HepG2 (cell line): ENCODE results near the gene KIAA1328.

Experiments
- DR1 ChIP-seq: sonication (generic); formaldehyde crosslinking; IDR thresholded peaks from 2 replicates; pipeline ENCODE4 v1.8.0; 2021; ENCODE audit warnings: mild to moderate bottlenecking, missing genetic modification reagents, inconsistent platforms
- EZH2 ChIP-seq: conservative IDR thresholded peaks from 2 replicates; pipeline ENCODE4 v1.6.1; 2012; ENCODE audit warnings: mild to moderate bottlenecking, low read depth, low read length, moderate library complexity
- FOSL1 ChIP-seq: sonication (generic); formaldehyde crosslinking; IDR thresholded peaks from 2 replicates; pipeline ENCODE4 v1.9.0; 2021; ENCODE audit warnings: missing genetic modification reagents, borderline replicate concordance
- KDM4B ChIP-seq: sonication (generic); formaldehyde crosslinking; IDR thresholded peaks from 2 replicates; pipeline ENCODE4 v1.4.0; 2020; ENCODE audit warnings: missing genetic modification reagents
- NFIC ChIP-seq: IDR thresholded peaks from 2 replicates; pipeline ENCODE4 v1.6.1; 2012; ENCODE audit warnings: mild to moderate bottlenecking, low read length, inconsistent platforms
- NFYB ChIP-seq: sonication (generic); formaldehyde crosslinking; IDR thresholded peaks from 2 replicates; pipeline ENCODE4 v1.4.0; 2020; ENCODE audit warnings: missing genetic modification reagents
- SMC3 ChIP-seq: IDR thresholded peaks from 2 replicates; pipeline ENCODE4 v1.6.1; 2011; ENCODE audit warnings: low read length, improper control_type of control experiment
- TGIF2 ChIP-seq: IDR thresholded peaks from 2 replicates; pipeline ENCODE4 v1.6.1; 2016; ENCODE audit warnings: control low read depth, missing compliant biosample characterization
- ZNF354B ChIP-seq: sonication (generic); formaldehyde crosslinking; IDR thresholded peaks from 2 replicates; pipeline ENCODE4 v1.8.0; 2022; ENCODE audit warnings: mild to moderate bottlenecking, missing genetic modification reagents
- ZNF816 ChIP-seq: sonication (generic); formaldehyde crosslinking; IDR thresholded peaks from 2 replicates; pipeline ENCODE4 v1.8.0; 2022; ENCODE audit warnings: missing genetic modification reagents, mild to moderate bottlenecking, borderline replicate concordance
- TF ChIP-seq, protein P1 (sequence below): sonication (generic); formaldehyde crosslinking; IDR thresholded peaks from 2 replicates; pipeline ENCODE4 v1.4.0; 2020; ENCODE audit warnings: missing genetic modification reagents
- TF ChIP-seq, protein P2 (sequence below): sonication (generic); formaldehyde crosslinking; IDR thresholded peaks from 2 replicates; pipeline ENCODE4 v1.5.0; 2020; ENCODE audit warnings: mild to moderate bottlenecking, missing genetic modification reagents, moderate library complexity
- TF ChIP-seq, protein P3 (sequence below): sonication (generic); formaldehyde crosslinking; IDR thresholded peaks from 2 replicates; pipeline ENCODE4 v1.4.0; 2020; ENCODE audit warnings: missing genetic modification reagents, mild to moderate bottlenecking, borderline replicate concordance
- TF ChIP-seq, protein P4 (sequence below): sonication (generic); formaldehyde crosslinking; IDR thresholded peaks from 2 replicates; pipeline ENCODE4 v1.4.0; 2020; ENCODE audit warnings: mild to moderate bottlenecking, missing genetic modification reagents

DNA sequence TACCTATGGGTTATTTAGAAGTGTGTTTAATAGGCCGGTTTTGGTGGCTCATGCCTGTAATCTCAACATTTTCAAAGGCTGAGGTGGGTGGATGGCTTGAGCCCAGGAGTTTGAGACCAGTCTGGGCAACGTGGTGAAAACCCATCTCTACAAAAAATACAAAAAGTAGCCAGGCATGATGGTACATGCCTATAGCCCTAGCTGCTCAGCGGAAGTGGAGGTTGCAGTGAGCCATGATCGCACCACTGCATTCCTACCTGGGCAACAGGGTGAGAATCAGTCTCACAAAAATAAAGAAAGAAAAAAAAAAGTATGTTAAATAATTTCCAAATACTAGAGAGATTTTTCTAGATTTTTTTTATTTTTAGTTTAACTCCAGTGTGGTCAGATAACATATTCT is 316.0 kb downstream of the KIAA1328 start:
- TF ChIP-seq, protein P1, sequence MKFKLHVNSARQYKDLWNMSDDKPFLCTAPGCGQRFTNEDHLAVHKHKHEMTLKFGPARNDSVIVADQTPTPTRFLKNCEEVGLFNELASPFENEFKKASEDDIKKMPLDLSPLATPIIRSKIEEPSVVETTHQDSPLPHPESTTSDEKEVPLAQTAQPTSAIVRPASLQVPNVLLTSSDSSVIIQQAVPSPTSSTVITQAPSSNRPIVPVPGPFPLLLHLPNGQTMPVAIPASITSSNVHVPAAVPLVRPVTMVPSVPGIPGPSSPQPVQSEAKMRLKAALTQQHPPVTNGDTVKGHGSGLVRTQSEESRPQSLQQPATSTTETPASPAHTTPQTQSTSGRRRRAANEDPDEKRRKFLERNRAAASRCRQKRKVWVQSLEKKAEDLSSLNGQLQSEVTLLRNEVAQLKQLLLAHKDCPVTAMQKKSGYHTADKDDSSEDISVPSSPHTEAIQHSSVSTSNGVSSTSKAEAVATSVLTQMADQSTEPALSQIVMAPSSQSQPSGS (CRISPR knock-in tag), result no peak
- TF ChIP-seq KDM4B (no peak), SMC3 (no peak), DR1 (CRISPR knock-in tag) (no peak), NFYB (CRISPR knock-in tag) (no peak), ZNF816 (no peak), EZH2 (no peak), TGIF2 (no peak), NFIC (no peak), FOSL1 (CRISPR knock-in tag) (no peak), ZNF354B (no peak)
- TF ChIP-seq, protein P2, sequence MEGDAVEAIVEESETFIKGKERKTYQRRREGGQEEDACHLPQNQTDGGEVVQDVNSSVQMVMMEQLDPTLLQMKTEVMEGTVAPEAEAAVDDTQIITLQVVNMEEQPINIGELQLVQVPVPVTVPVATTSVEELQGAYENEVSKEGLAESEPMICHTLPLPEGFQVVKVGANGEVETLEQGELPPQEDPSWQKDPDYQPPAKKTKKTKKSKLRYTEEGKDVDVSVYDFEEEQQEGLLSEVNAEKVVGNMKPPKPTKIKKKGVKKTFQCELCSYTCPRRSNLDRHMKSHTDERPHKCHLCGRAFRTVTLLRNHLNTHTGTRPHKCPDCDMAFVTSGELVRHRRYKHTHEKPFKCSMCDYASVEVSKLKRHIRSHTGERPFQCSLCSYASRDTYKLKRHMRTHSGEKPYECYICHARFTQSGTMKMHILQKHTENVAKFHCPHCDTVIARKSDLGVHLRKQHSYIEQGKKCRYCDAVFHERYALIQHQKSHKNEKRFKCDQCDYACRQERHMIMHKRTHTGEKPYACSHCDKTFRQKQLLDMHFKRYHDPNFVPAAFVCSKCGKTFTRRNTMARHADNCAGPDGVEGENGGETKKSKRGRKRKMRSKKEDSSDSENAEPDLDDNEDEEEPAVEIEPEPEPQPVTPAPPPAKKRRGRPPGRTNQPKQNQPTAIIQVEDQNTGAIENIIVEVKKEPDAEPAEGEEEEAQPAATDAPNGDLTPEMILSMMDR (CRISPR knock-in tag), result no peak
- TF ChIP-seq, protein P3, sequence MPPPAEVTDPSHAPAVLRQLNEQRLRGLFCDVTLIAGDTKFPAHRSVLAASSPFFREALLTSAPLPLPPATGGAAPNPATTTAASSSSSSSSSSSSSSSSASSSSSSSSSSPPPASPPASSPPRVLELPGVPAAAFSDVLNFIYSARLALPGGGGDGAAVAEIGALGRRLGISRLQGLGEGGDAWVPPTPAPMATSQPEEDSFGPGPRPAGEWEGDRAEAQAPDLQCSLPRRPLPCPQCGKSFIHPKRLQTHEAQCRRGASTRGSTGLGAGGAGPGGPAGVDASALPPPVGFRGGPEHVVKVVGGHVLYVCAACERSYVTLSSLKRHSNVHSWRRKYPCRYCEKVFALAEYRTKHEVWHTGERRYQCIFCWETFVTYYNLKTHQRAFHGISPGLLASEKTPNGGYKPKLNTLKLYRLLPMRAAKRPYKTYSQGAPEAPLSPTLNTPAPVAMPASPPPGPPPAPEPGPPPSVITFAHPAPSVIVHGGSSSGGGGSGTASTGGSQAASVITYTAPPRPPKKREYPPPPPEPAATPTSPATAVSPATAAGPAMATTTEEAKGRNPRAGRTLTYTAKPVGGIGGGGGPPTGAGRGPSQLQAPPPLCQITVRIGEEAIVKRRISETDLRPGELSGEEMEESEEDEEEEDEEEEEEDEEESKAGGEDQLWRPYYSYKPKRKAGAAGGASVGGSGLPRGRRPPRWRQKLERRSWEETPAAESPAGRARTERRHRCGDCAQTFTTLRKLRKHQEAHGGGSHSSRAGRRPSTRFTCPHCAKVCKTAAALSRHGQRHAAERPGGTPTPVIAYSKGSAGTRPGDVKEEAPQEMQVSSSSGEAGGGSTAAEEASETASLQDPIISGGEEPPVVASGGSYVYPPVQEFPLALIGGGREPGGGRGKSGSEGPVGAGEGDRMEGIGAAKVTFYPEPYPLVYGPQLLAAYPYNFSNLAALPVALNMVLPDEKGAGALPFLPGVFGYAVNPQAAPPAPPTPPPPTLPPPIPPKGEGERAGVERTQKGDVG (CRISPR knock-in tag), result no peak
- TF ChIP-seq, protein P4, sequence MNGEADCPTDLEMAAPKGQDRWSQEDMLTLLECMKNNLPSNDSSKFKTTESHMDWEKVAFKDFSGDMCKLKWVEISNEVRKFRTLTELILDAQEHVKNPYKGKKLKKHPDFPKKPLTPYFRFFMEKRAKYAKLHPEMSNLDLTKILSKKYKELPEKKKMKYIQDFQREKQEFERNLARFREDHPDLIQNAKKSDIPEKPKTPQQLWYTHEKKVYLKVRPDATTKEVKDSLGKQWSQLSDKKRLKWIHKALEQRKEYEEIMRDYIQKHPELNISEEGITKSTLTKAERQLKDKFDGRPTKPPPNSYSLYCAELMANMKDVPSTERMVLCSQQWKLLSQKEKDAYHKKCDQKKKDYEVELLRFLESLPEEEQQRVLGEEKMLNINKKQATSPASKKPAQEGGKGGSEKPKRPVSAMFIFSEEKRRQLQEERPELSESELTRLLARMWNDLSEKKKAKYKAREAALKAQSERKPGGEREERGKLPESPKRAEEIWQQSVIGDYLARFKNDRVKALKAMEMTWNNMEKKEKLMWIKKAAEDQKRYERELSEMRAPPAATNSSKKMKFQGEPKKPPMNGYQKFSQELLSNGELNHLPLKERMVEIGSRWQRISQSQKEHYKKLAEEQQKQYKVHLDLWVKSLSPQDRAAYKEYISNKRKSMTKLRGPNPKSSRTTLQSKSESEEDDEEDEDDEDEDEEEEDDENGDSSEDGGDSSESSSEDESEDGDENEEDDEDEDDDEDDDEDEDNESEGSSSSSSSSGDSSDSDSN (CRISPR knock-in tag), result no peak
